SK-N-SH (cell line): Measurements from ENCODE around the gene ITGA2.

Experiments
- CTCF ChIP-seq: fragments of 200-600 bp; sonication (generic); IDR thresholded peaks from 2 replicates; pipeline ENCODE4 v1.6.1; 2017; ENCODE audit warnings: antibody characterized with exemption, mild to moderate bottlenecking, moderate library complexity
- NFIC ChIP-seq: IDR thresholded peaks from 2 replicates; pipeline ENCODE4 v1.4.0; 2012; ENCODE audit warnings: borderline replicate concordance
- POLR2AphosphoS5 ChIP-seq: IDR thresholded peaks from 2 replicates; pipeline ENCODE4 v1.6.1; 2012; ENCODE audit warnings: low read depth, low read length
- RCOR1 ChIP-seq: fragments of 150-350 bp; IDR thresholded peaks from 2 replicates; pipeline ENCODE4 v1.6.1; 2017; ENCODE audit warnings: antibody characterized with exemption, low read length
- RFX5 ChIP-seq: IDR thresholded peaks from 2 replicates; pipeline ENCODE4 v1.6.1; 2012; ENCODE audit warnings: mild to moderate bottlenecking, improper control_type of control experiment, low read length
- TAF1 ChIP-seq: IDR thresholded peaks from 2 replicates; pipeline ENCODE4 v1.6.1; 2012; ENCODE audit warnings: low read depth, mild to moderate bottlenecking, low read length, moderate library complexity, borderline replicate concordance

- TF ChIP-seq RCOR1, result no peak
- 0 out of 2 replicates have a peak, but pooled peaks have one; percentile 11 for TF ChIP-seq POLR2AphosphoS5
- no peak for TF ChIP-seq TAF1
- TF ChIP-seq CTCF, result peak; percentile 19
- TF ChIP-seq RFX5, result no peak
- TF ChIP-seq NFIC, result no peak
These were observed 21.7 kb downstream of the ITGA2 start for GRCh38 chr5:53010814-53011213.
